Fibroblast of lung (primary cell): ENCODE data around the gene MT1X. TPM values are rescaled to one million over a fixed set of nuclear protein-coding genes. Genes with fewer than 3 reads are reported as not detected.

Experiments used
- DNase-seq, 2 donors: peaks; one replicate each; pipeline versions ENCODE4 v3.0.0 to v3.0.0-alpha.2; 2010; ENCODE audit warnings: low read depth in 2 of 2
- H2AFZ ChIP-seq: 2 replicates; pipeline ENCODE4 v1.5.1; 2012; ENCODE audit warnings: low read length, control low read depth, inconsistent platforms
- H3K27ac ChIP-seq: 2 replicates; pipeline ENCODE4 v1.5.1; 2011; ENCODE audit warnings: low read length, control low read depth; ENCODE audit not compliant: insufficient read depth
- H3K27me3 ChIP-seq: 2 replicates; pipeline ENCODE4 v1.5.1; 2011; ENCODE audit warnings: mild to moderate bottlenecking, low read length; ENCODE audit not compliant: control insufficient read depth, insufficient read depth
- H3K36me3 ChIP-seq: 2 replicates; pipeline ENCODE4 v1.5.1; 2011; ENCODE audit warnings: low read length; ENCODE audit not compliant: control insufficient read depth, insufficient read depth
- H3K4me1 ChIP-seq: 2 replicates; pipeline ENCODE4 v1.5.1; 2011; ENCODE audit warnings: low read length; ENCODE audit not compliant: control insufficient read depth, insufficient read depth; ENCODE audit errors: extremely low read depth
- H3K4me2 ChIP-seq: 2 replicates; pipeline ENCODE4 v1.5.1; 2011; ENCODE audit warnings: low read length, control low read depth; ENCODE audit not compliant: insufficient read depth; ENCODE audit errors: extremely low read depth
- H3K4me3 ChIP-seq, 4 experiments: fragments of 200-600 bp in 1 of 4; sonication (generic) in 1 of 4; replicated peaks in 1 of 4; 2 replicates each; pipeline ENCODE4 v1.5.1; 2011 to 2016; ENCODE audit warnings: low read length in 4 of 4, low read depth in 3 of 4, mild to moderate bottlenecking in 3 of 4, control low read depth in 2 of 4, inconsistent platforms in 1 of 4, mixed read lengths in 1 of 4; ENCODE audit not compliant: insufficient read depth in 1 of 4; ENCODE audit errors: control extremely low read depth in 1 of 4
- H3K79me2 ChIP-seq: 2 replicates; pipeline ENCODE4 v1.5.1; 2012; ENCODE audit warnings: mild to moderate bottlenecking, low read length, inconsistent platforms; ENCODE audit not compliant: control insufficient read depth, insufficient read depth
- H3K9ac ChIP-seq: 2 replicates; pipeline ENCODE4 v1.5.1; 2011; ENCODE audit warnings: mild to moderate bottlenecking, low read length, control low read depth; ENCODE audit not compliant: insufficient read depth
- H3K9me3 ChIP-seq: 2 replicates; pipeline ENCODE4 v1.5.1; 2012; ENCODE audit warnings: low read depth, low read length; ENCODE audit not compliant: control insufficient read depth, insufficient read depth
- H4K20me1 ChIP-seq: 2 replicates; pipeline ENCODE4 v1.5.1; 2011; ENCODE audit warnings: low read length; ENCODE audit not compliant: control insufficient read depth, insufficient read depth; ENCODE audit errors: extremely low read depth
- EZH2 ChIP-seq: IDR thresholded peaks from 2 replicates; pipeline ENCODE4 v1.5.1; 2012; ENCODE audit warnings: low read length, control low read depth, mild to moderate bottlenecking; ENCODE audit errors: missing control alignments
- polyA plus RNA-seq, 2 donors: library from polyadenylated mRNA; depleted of rRNA in 1 of 2; stranded (reverse) in 1 of 2; unstranded in 1 of 2; fragments of >200 nt; gene quantifications; 2 replicates each; pipeline ENCODE4 v1.2.1, GENCODE V29; 2011 to 2012; ENCODE audit warnings: missing spikeins in 1 of 2
- total RNA-seq: library from RNA; depleted of rRNA; stranded (reverse); fragments of >200 nt; gene quantifications from 2 replicates; pipeline ENCODE4 v1.2.1, GENCODE V29; 2014
- TF ChIP-seq, protein P1 (sequence below), 2 donors: IDR thresholded peaks in 1 of 2; conservative IDR thresholded peaks in 1 of 2; 1 replicate in 1 of 2; 2 replicates in 1 of 2; pipeline ENCODE4 v1.5.1; 2011 to 2012; ENCODE audit warnings: low read length in 2 of 2, control low read depth in 1 of 2, inconsistent platforms in 1 of 2, low read depth in 1 of 2, mild to moderate bottlenecking in 1 of 2

The MT1X gene
- total and polyA plus RNA-seq, 2 donors (not counting 1 experiment from before 2014, with no cell fraction given), result 137 to 242 TPM

DNA sequence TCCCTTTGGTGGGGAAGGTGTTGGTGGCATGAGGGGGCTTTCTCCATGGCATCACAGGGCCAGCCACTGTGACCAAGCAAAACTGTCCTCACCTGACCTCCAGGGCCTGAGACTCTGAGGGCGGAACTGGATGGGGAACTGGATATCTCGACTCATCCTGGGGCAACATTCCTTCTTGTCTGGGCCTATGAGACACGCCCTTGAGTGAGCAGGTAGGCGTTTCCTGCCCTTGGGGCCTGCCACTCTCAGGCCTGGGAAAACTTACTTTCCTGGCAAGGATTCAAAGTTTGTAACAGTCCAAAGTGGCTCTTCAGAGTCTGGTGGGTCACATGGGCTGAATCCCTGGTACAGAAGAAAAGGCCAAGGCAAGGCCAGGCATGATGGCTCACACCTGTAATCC, 9.6 kb downstream of the MT1X start:
- Histone ChIP-seq H3K27me3 (no peaks in the 10 kb centered on the region), H3K9ac (no peak overlapping the region), H3K36me3 (no peaks in the 10 kb centered on the region), H3K79me2 (no peaks in the 10 kb centered on the region), H3K9me3 (no peaks in the 10 kb centered on the region), H3K4me1 (no peaks in the 10 kb centered on the region), H3K4me3 (no peak overlapping the region), H3K27ac (no peak overlapping the region), H4K20me1 (no peaks in the 10 kb centered on the region), H2AFZ (no peak overlapping the region), H3K4me2 (no peak overlapping the region)
- TF ChIP-seq, protein P1, sequence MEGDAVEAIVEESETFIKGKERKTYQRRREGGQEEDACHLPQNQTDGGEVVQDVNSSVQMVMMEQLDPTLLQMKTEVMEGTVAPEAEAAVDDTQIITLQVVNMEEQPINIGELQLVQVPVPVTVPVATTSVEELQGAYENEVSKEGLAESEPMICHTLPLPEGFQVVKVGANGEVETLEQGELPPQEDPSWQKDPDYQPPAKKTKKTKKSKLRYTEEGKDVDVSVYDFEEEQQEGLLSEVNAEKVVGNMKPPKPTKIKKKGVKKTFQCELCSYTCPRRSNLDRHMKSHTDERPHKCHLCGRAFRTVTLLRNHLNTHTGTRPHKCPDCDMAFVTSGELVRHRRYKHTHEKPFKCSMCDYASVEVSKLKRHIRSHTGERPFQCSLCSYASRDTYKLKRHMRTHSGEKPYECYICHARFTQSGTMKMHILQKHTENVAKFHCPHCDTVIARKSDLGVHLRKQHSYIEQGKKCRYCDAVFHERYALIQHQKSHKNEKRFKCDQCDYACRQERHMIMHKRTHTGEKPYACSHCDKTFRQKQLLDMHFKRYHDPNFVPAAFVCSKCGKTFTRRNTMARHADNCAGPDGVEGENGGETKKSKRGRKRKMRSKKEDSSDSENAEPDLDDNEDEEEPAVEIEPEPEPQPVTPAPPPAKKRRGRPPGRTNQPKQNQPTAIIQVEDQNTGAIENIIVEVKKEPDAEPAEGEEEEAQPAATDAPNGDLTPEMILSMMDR (conservative IDR thresholded peaks at IDR 0.05 in 1 of 2, IDR thresholded peaks at IDR 0.05 in 1 of 2; ENCODE audit: low read depth in 1 of 2, low read length in 2 of 2), result no peak
- no peak for TF ChIP-seq EZH2
- peak in 1 of 2 donors; percentile 39 for DNase-seq

DNA sequence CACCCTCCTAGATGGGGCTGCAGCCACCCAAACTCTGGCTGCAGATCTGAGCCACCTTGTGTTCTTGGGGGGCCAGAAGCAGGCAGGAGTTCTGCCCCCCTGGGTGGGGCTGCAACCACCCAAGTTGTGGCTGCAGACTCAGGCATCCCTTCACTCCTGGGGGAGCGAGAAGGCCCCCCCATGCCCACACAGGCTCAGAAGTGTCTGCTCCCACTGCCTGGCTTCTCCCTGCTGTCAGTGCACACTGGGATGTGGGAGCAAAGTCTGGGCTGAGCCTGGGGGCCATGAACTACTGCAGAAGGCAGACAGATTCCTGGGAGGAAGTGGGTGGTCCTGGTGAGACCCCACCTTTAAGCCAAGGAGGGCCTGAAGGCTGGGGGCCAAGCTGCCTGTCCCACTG, 13.0 kb downstream of the MT1X start:
- TF ChIP-seq, protein P1 (conservative IDR thresholded peaks at IDR 0.05 in 1 of 2, IDR thresholded peaks at IDR 0.05 in 1 of 2; ENCODE audit: low read depth in 1 of 2, low read length in 2 of 2), result no peak
- no peak for TF ChIP-seq EZH2
- H3K4me3 ChIP-seq, result no peak overlapping the region
- H3K4me2 ChIP-seq, result no peak overlapping the region
- no peaks in the 10 kb centered on the region for H3K4me1 ChIP-seq
- no peaks in the 10 kb centered on the region for H3K36me3 ChIP-seq
- H3K79me2 ChIP-seq, result no peaks in the 10 kb centered on the region
- no peak for DNase-seq
- no peaks in the 10 kb centered on the region for H3K9me3 ChIP-seq
- no peaks in the 10 kb centered on the region for H3K27me3 ChIP-seq
- no peak overlapping the region for H2AFZ ChIP-seq
- H3K27ac ChIP-seq, result no peak overlapping the region
- H4K20me1 ChIP-seq, result no peaks in the 10 kb centered on the region
- H3K9ac ChIP-seq, result no peak overlapping the region

DNA sequence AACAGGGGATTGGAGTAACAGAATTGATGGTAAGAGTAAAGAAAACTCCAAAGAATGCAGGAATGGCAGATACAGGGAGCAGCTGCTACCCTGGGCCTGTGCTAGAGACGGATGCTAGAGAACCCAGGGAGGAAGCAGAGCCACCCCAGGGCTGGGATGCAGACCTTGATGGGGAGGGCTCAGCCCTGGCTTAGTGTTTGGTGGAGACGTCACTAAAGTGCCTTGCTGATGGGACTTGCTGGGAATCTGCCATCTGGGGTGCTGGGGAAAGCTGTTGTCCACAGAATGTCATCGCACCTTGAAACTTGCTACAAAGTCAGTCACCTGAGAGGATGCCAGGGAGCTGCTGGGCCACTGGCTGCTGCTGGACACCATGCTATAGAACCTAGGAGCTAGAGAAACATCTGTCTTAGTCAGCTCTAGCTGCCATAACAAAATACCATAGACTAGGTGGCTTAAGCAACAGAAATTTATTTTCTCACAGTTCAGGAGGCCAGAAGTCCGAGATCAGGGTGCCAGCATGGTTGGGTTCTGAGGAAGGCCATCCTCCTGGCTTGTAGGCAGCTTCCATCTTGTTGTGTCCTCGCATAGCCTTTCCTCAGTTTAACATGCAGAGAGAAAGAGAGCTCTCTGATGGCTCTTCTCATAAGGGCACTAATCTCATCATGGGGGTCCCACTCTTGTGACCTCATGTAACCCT, 15.3 kb downstream of the MT1X start:
- no peak overlapping the region for H3K4me2 ChIP-seq
- H3K4me1 ChIP-seq, result peaks cover 4% of the 10 kb centered on the region
- DNase-seq, result no peak
- H2AFZ ChIP-seq, result no peak overlapping the region
- no peak overlapping the region for H3K9ac ChIP-seq
- no peaks in the 10 kb centered on the region for H3K27me3 ChIP-seq
- H4K20me1 ChIP-seq, result no peaks in the 10 kb centered on the region
- TF ChIP-seq, protein P1 (conservative IDR thresholded peaks at IDR 0.05 in 1 of 2, IDR thresholded peaks at IDR 0.05 in 1 of 2; ENCODE audit: low read depth in 1 of 2, low read length in 2 of 2), result no peak
- TF ChIP-seq EZH2, result no peak
- no peak overlapping the region for H3K27ac ChIP-seq
- H3K4me3 ChIP-seq, result no peak overlapping the region
- no peaks in the 10 kb centered on the region for H3K79me2 ChIP-seq
- H3K36me3 ChIP-seq, result no peaks in the 10 kb centered on the region
- H3K9me3 ChIP-seq, result no peaks in the 10 kb centered on the region
